ENCODE measurements around the gene APOL1. TPM values are rescaled to one million over a fixed set of nuclear protein-coding genes. Genes with fewer than 3 reads are reported as not detected.
A peak's percentile ranks its signal among the peaks of the same experiment; 100 is the strongest.

Gene APOL1
- total and polyA plus RNA-seq, 2 donors (not counting 1 experiment from before 2014, with no cell fraction given): 3.3 to 11.2 TPM

DNA sequence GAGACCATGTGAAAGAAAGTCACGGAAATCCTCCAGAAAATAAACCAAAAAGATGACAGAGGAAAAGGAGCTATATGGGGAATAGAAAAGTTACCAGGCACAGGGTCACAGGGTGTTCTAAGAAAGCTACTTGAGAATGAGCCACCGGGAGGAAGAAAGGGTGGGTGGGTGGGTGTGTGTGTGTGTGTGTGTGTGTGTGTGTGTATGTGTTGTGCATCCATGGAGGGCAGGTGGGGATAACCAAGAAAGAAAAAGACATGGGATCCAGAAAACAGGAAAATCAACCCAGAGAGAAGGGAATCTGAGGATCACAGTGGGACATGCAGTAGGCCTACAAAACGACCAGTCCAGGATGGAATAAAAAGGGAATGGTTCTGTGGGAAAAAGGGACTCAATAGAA is 17.3 kb upstream of the APOL1 start:
- peak overlapping the region; percentile 29 for H3K4me3 Mint-ChIP-seq
- POLR2A ChIA-PET: no interaction called here
- no peaks in the 10 kb centered on the region for H4K20me1 ChIP-seq (ENCODE audit: control insufficient read depth, insufficient read depth, low read length, poor library complexity, severe bottlenecking)

More for the DNA sequence above, 17.3 kb upstream of the APOL1 start:
- Histone ChIP-seq H3K27ac (ENCODE audit: low read length in 2 of 2) (no peak overlapping the region), H3K9ac (ENCODE audit: low read length) (no peak overlapping the region), H2AFZ (ENCODE audit: insufficient read depth, low read depth, low read length, poor library complexity, severe bottlenecking) (no peak overlapping the region), H3K4me1 (ENCODE audit: control insufficient read depth in 2 of 2, insufficient read depth in 2 of 2, low read length in 2 of 2) (peaks cover 31 to 41% of the 10 kb centered on the region in 2 donors), H3K27me3 (replicated peaks in 1 of 4; ENCODE audit: control extremely low read depth in 1 of 4, control insufficient read depth in 3 of 4, insufficient read depth in 4 of 4, low read length in 3 of 4) (no peaks in the 10 kb centered on the region), H3K79me2 (ENCODE audit: control insufficient read depth, insufficient read depth, low read length) (peaks cover 30% of the 10 kb centered on the region), H3K4me2 (replicated peaks; ENCODE audit: low read depth, low read length, poor library complexity, severe bottlenecking) (no peak overlapping the region), H3K36me3 (replicated peaks in 1 of 2; ENCODE audit: control extremely low read depth in 1 of 2, control insufficient read depth in 1 of 2, extremely low read depth in 1 of 2, insufficient read depth in 2 of 2, low read length in 1 of 2) (peaks cover 0 to 30% of the 10 kb centered on the region in 2 experiments), H3K9me3 (ENCODE audit: control extremely low read depth in 1 of 3, control insufficient read depth in 2 of 3, insufficient read depth in 1 of 3, low read length in 2 of 3) (no peaks in the 10 kb centered on the region), H3K4me3 (ENCODE audit: control extremely low read depth in 1 of 5, extremely low read depth in 1 of 5, insufficient read depth in 1 of 5, low read depth in 2 of 5, low read length in 4 of 5) (no peak overlapping the region)
- no peak overlapping the region for H3K27ac Mint-ChIP-seq
- ATAC-seq (ENCODE audit: low read depth) (no peak), DNase-seq (no peak)
- peaks cover 66% of the 10 kb centered on the region for H3K4me1 Mint-ChIP-seq
- intact Hi-C loops (cut with micrococcal nuclease): loop anchor here (5.0 kb wide), 1 partner anchor 42 kb away; no protein-coding TSS in a partner anchor
- TF ChIP-seq, protein P1, sequence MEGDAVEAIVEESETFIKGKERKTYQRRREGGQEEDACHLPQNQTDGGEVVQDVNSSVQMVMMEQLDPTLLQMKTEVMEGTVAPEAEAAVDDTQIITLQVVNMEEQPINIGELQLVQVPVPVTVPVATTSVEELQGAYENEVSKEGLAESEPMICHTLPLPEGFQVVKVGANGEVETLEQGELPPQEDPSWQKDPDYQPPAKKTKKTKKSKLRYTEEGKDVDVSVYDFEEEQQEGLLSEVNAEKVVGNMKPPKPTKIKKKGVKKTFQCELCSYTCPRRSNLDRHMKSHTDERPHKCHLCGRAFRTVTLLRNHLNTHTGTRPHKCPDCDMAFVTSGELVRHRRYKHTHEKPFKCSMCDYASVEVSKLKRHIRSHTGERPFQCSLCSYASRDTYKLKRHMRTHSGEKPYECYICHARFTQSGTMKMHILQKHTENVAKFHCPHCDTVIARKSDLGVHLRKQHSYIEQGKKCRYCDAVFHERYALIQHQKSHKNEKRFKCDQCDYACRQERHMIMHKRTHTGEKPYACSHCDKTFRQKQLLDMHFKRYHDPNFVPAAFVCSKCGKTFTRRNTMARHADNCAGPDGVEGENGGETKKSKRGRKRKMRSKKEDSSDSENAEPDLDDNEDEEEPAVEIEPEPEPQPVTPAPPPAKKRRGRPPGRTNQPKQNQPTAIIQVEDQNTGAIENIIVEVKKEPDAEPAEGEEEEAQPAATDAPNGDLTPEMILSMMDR (IDR thresholded peaks at IDR 0.05): no peak
- no peak for TF ChIP-seq EZH2 (IDR thresholded peaks at IDR 0.05; ENCODE audit: borderline replicate concordance, insufficient read depth, low read depth, low read length, poor library complexity, severe bottlenecking)
- no peaks in the 10 kb centered on the region for H3K9me3 Mint-ChIP-seq (ENCODE audit: insufficient read depth)
- no peaks in the 10 kb centered on the region for H3K27me3 Mint-ChIP-seq
- 72% methylated on average over 2 of the region's 3 CpGs for WGBS (ENCODE audit: insufficient coverage)
- CTCF ChIA-PET: interaction anchor here (1.1 kb wide), 1 partner anchor 170 kb away, joined by 4 read pairs; no protein-coding TSS in a partner anchor

Data from B cell (primary cell).